Upper lobe of left lung (tissue), 4 donors: ENCODE measurements around the gene SMAD7.

ENCODE experiments used
- EP300 ChIP-seq, 4 donors: sonication (generic); formaldehyde crosslinking; IDR thresholded peaks; one replicate each; pipeline ENCODE4 v1.5.1; 2017; ENCODE audit warnings: antibody characterized with exemption in 4 of 4, control low read depth in 2 of 4
- TF ChIP-seq, protein P1 (sequence below), 6 experiments: fragments of 450-650 bp in 4 of 6; fragments of 200-600 bp in 2 of 6; sonication (generic) in 2 of 6; IDR thresholded peaks; one replicate each; pipeline ENCODE4 v1.5.1; 2016 to 2019; ENCODE audit warnings: antibody characterized with exemption in 6 of 6

DNA sequence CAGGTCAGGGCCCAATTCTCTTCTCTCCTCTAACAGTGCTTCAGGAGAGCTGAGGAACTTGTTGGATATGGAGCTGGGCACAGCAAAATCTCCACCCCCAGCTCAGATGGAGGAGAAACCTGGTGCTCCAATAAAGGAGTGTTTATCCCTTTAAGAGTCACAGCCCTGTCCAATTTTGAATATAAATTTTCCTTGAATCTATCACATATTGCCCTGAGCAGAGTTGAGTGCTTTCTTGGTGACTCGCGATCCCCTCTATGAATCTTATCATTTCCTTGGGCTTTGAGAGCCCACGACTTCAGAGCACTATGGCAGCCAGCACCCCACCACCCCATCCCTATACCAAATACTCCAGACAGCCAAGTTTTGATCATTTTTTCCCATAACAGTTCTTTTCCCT is 34.4 kb upstream of the SMAD7 start:
- TF ChIP-seq, protein P1, sequence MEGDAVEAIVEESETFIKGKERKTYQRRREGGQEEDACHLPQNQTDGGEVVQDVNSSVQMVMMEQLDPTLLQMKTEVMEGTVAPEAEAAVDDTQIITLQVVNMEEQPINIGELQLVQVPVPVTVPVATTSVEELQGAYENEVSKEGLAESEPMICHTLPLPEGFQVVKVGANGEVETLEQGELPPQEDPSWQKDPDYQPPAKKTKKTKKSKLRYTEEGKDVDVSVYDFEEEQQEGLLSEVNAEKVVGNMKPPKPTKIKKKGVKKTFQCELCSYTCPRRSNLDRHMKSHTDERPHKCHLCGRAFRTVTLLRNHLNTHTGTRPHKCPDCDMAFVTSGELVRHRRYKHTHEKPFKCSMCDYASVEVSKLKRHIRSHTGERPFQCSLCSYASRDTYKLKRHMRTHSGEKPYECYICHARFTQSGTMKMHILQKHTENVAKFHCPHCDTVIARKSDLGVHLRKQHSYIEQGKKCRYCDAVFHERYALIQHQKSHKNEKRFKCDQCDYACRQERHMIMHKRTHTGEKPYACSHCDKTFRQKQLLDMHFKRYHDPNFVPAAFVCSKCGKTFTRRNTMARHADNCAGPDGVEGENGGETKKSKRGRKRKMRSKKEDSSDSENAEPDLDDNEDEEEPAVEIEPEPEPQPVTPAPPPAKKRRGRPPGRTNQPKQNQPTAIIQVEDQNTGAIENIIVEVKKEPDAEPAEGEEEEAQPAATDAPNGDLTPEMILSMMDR (IDR thresholded peaks at IDR 0.05) = no peak
- TF ChIP-seq EP300 (IDR thresholded peaks at IDR 0.05) = no peak
